ENCODE measurements around the gene TSPY1.
"Not testable (repeated sequence)": the region's sequence is repeated elsewhere in the genome, so short reads cannot be mapped to it uniquely, and the experiment has no call there.

The TSPY1 gene

GRCh38 chrY:9466655-9467054 is at the start of gene TSPY1:
Gene TSPY1 (plus strand): TSS chrY:9466955. CDS start chrY:9467001, 46 bp downstream.
- DNase-seq (ENCODE audit: low spot score) = not testable (repeated sequence)

GRCh38 chrY:9486967-9487366 is 20.2 kb downstream of the TSPY1 start, which contains the start of gene TSPY9:
Gene TSPY9 (plus strand): TSS chrY:9487267. CDS start chrY:9487313, 46 bp downstream.
- DNase-seq (ENCODE audit: low spot score) = not testable (repeated sequence)

GRCh38 chrY:9504396-9504795 is 37.6 kb downstream of the TSPY1 start:
- DNase-seq (ENCODE audit: low spot score) = not testable (repeated sequence)

GRCh38 chrY:9516287-9516686 is 49.5 kb downstream of the TSPY1 start:
- not testable (repeated sequence) for DNase-seq (ENCODE audit: low spot score)
